ENCODE measurements around the gene C1QTNF8.

C1QTNF8 gene, protein sequence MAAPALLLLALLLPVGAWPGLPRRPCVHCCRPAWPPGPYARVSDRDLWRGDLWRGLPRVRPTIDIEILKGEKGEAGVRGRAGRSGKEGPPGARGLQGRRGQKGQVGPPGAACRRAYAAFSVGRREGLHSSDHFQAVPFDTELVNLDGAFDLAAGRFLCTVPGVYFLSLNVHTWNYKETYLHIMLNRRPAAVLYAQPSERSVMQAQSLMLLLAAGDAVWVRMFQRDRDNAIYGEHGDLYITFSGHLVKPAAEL

DNA sequence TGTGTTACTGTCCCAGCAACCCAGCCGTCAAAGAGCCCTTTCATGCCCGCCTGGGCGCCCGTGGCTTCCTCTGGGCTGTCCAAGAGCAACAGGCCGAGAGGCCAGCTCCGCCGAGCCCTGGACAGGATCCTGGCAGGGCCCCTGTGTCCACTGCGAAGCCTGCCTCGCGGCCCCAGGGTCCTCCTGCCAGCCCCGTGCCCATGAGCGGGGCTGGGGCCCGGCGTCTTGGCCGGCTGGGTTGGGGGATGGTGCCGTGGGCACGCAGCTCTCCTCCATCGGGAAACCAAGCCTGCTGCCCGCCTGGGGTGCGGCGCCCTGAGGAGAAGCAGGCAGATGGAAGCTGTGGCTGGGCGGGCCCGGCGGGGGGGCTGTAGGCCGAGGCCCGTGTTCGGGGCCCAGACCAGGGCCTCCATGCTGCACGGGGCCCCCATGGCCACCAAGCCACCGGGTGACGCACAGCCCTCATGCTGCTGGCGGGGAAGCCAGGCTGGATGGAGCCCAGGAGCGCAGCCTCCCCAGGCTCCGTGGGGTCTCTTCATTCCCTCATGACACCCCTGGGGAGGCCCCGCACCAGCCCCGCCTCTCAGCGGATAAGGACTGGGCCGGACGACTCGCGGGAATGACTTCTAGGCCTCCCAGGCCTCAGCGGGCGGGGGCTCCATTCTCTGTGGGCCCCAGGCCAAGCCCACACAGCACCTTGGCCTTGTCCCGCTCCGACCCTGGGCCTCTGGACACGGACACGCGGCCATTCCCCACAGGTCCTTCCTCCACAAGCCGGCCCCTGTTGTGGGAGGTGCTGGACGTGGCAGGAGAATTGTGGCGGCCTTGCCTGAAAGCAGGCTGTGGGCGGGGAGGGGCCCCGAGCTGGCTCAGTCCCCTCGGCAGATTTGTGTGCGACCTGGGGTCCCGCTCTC, at the start of gene C1QTNF8:
Gene C1QTNF8, minus strand, starts transcription at position 76 of the 914 bp plus-strand sequence. CDS start 1,322 bp downstream, outside the sequence.
- no peaks in the 10 kb centered on the region for H3K27me3 ChIP-seq (replicated peaks; ENCODE audit: control insufficient read depth, insufficient read depth, low read length)
- no peak for DNase-seq (ENCODE audit: extremely low read depth, insufficient read length)
- TF ChIP-seq CTCF (IDR thresholded peaks at IDR 0.05; ENCODE audit: insufficient read depth, low read length, poor library complexity, severe bottlenecking) = no peak
- no peak within 1 kb of the TSS for H3K4me3 ChIP-seq (replicated peaks; ENCODE audit: low read depth, low read length)
- no peaks in the 10 kb centered on the region for H3K36me3 ChIP-seq (ENCODE audit: control insufficient read depth, insufficient read depth, low read length)

- H3K4me3 ChIP-seq (replicated peaks; ENCODE audit: low read depth, low read length) = no peak overlapping the region
- no peak for TF ChIP-seq CTCF (IDR thresholded peaks at IDR 0.05; ENCODE audit: insufficient read depth, low read length, poor library complexity, severe bottlenecking)
- DNase-seq (ENCODE audit: extremely low read depth, insufficient read length) = no peak
- no peaks in the 10 kb centered on the region for H3K36me3 ChIP-seq (ENCODE audit: control insufficient read depth, insufficient read depth, low read length)
- no peaks in the 10 kb centered on the region for H3K27me3 ChIP-seq (replicated peaks; ENCODE audit: control insufficient read depth, insufficient read depth, low read length)
These were observed 49.5 kb upstream of the C1QTNF8 start for GRCh38 chr16:1145383-1146100.

- Histone ChIP-seq H3K36me3 (ENCODE audit: control insufficient read depth, insufficient read depth, low read length) (no peaks in the 10 kb centered on the region), H3K4me3 (replicated peaks; ENCODE audit: low read depth, low read length) (no peak overlapping the region), H3K27me3 (replicated peaks; ENCODE audit: control insufficient read depth, insufficient read depth, low read length) (no peaks in the 10 kb centered on the region)
- TF ChIP-seq CTCF (IDR thresholded peaks at IDR 0.05; ENCODE audit: insufficient read depth, low read length, poor library complexity, severe bottlenecking) = no peak
- DNase-seq (ENCODE audit: extremely low read depth, insufficient read length) = no peak
These were observed 48.7 kb upstream of the C1QTNF8 start for GRCh38 chr16:1144476-1145382.

DNA sequence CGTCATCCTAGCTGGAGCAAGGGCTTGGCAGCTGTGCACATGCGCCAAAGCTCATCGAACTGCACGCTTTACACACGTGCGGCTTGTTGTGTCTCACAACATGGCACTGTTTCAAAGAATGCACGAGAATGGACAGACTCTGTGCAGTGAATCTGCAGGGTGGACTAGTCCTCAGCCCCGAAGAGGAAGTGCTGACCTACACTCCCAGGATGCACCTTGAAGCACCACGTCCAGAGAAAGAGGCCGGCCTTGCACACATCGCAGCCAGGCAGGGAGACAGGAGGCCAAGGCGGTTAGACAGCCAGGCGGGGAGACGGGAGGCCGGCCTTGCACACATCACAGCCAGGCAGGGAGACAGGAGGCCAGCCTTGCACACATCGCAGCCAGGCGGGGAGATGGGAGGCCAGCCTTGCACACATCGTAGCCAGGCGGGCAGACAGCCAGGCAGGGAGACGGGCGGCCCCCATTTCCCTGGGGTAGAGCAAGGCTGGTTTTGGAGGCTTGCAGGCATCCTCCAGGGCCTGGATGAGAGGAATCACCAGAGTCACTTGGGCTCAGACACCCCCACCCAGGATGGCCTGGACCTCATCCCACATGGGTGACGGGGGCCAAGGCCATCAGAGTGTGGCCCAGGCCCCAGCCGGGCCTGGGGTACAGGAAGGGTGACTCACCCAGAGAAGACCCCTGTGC, 47.9 kb upstream of the C1QTNF8 start:
- no peaks in the 10 kb centered on the region for H3K27me3 ChIP-seq (replicated peaks; ENCODE audit: control insufficient read depth, insufficient read depth, low read length)
- no peaks in the 10 kb centered on the region for H3K36me3 ChIP-seq (ENCODE audit: control insufficient read depth, insufficient read depth, low read length)
- H3K4me3 ChIP-seq (replicated peaks; ENCODE audit: low read depth, low read length) = no peak overlapping the region
- TF ChIP-seq CTCF (IDR thresholded peaks at IDR 0.05; ENCODE audit: insufficient read depth, low read length, poor library complexity, severe bottlenecking) = no peak
- no peak for DNase-seq (ENCODE audit: extremely low read depth, insufficient read length)

All from GM06990 (cell line).